Panc1 (cell line): Measurements from ENCODE around the gene MAPT.

ENCODE experiments used
- POLR2AphosphoS5 ChIP-seq: IDR thresholded peaks from 2 replicates; pipeline ENCODE4 v1.6.1; 2012; ENCODE audit warnings: mild to moderate bottlenecking, low read depth, low read length, moderate library complexity
- SIN3A ChIP-seq: IDR thresholded peaks from 2 replicates; pipeline ENCODE4 v1.6.1; 2012; ENCODE audit warnings: low read depth, mild to moderate bottlenecking, low read length, moderate library complexity, borderline replicate concordance; ENCODE audit not compliant: insufficient read depth
- TCF7L2 ChIP-seq: IDR thresholded peaks from 2 replicates; pipeline ENCODE4 v1.6.1; 2011; ENCODE audit warnings: mild to moderate bottlenecking, low read depth, low read length, inconsistent platforms
- TF ChIP-seq, protein P1 (sequence below): fragments of 450-650 bp; IDR thresholded peaks from 2 replicates; pipeline ENCODE4 v1.5.1; 2017; ENCODE audit warnings: mild to moderate bottlenecking
- TF ChIP-seq, protein P2 (sequence below), 2 experiments: IDR thresholded peaks; 2 replicates each; pipeline ENCODE4 v1.6.1; 2011 to 2012; ENCODE audit warnings: low read depth in 2 of 2, control low read depth in 1 of 2, low read length in 1 of 2, mild to moderate bottlenecking in 1 of 2, moderate library complexity in 1 of 2; ENCODE audit not compliant: insufficient read depth in 1 of 2

DNA sequence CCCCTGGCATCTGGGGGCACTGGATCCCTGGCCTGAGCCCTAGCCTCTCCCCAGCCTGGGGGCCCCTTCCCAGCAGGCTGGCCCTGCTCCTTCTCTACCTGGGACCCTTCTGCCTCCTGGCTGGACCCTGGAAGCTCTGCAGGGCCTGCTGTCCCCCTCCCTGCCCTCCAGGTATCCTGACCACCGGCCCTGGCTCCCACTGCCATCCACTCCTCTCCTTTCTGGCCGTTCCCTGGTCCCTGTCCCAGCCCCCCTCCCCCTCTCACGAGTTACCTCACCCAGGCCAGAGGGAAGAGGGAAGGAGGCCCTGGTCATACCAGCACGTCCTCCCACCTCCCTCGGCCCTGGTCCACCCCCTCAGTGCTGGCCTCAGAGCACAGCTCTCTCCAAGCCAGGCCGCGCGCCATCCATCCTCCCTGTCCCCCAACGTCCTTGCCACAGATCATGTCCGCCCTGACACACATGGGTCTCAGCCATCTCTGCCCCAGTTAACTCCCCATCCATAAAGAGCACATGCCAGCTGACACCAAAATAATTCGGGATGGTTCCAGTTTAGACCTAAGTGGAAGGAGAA, 118.2 kb downstream of the MAPT start:
- TF ChIP-seq, protein P1, sequence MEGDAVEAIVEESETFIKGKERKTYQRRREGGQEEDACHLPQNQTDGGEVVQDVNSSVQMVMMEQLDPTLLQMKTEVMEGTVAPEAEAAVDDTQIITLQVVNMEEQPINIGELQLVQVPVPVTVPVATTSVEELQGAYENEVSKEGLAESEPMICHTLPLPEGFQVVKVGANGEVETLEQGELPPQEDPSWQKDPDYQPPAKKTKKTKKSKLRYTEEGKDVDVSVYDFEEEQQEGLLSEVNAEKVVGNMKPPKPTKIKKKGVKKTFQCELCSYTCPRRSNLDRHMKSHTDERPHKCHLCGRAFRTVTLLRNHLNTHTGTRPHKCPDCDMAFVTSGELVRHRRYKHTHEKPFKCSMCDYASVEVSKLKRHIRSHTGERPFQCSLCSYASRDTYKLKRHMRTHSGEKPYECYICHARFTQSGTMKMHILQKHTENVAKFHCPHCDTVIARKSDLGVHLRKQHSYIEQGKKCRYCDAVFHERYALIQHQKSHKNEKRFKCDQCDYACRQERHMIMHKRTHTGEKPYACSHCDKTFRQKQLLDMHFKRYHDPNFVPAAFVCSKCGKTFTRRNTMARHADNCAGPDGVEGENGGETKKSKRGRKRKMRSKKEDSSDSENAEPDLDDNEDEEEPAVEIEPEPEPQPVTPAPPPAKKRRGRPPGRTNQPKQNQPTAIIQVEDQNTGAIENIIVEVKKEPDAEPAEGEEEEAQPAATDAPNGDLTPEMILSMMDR = no peak
- TF ChIP-seq, protein P2, sequence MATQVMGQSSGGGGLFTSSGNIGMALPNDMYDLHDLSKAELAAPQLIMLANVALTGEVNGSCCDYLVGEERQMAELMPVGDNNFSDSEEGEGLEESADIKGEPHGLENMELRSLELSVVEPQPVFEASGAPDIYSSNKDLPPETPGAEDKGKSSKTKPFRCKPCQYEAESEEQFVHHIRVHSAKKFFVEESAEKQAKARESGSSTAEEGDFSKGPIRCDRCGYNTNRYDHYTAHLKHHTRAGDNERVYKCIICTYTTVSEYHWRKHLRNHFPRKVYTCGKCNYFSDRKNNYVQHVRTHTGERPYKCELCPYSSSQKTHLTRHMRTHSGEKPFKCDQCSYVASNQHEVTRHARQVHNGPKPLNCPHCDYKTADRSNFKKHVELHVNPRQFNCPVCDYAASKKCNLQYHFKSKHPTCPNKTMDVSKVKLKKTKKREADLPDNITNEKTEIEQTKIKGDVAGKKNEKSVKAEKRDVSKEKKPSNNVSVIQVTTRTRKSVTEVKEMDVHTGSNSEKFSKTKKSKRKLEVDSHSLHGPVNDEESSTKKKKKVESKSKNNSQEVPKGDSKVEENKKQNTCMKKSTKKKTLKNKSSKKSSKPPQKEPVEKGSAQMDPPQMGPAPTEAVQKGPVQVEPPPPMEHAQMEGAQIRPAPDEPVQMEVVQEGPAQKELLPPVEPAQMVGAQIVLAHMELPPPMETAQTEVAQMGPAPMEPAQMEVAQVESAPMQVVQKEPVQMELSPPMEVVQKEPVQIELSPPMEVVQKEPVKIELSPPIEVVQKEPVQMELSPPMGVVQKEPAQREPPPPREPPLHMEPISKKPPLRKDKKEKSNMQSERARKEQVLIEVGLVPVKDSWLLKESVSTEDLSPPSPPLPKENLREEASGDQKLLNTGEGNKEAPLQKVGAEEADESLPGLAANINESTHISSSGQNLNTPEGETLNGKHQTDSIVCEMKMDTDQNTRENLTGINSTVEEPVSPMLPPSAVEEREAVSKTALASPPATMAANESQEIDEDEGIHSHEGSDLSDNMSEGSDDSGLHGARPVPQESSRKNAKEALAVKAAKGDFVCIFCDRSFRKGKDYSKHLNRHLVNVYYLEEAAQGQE (IDR thresholded peaks at IDR 0.05; ENCODE audit: insufficient read depth in 1 of 2, low read depth in 2 of 2, low read length in 1 of 2) = no peak
- TF ChIP-seq POLR2AphosphoS5 (no peak), SIN3A (no peak), TCF7L2 (no peak)
